GM12875 (cell line): ENCODE measurements around the gene DYNLRB2.

ENCODE experiments used
- H3K4me3 ChIP-seq: one replicate; pipeline ENCODE4 v1.5.1; 2011; ENCODE audit warnings: low read depth, low read length, control low read depth
- TF ChIP-seq, protein P1 (sequence below): IDR thresholded peaks from 2 replicates; pipeline ENCODE4 v1.5.1; 2011; ENCODE audit warnings: low read depth, mild to moderate bottlenecking, control low read depth, inconsistent platforms, low read length, moderate library complexity, borderline replicate concordance; ENCODE audit not compliant: insufficient read depth

Gene DYNLRB2

DNA sequence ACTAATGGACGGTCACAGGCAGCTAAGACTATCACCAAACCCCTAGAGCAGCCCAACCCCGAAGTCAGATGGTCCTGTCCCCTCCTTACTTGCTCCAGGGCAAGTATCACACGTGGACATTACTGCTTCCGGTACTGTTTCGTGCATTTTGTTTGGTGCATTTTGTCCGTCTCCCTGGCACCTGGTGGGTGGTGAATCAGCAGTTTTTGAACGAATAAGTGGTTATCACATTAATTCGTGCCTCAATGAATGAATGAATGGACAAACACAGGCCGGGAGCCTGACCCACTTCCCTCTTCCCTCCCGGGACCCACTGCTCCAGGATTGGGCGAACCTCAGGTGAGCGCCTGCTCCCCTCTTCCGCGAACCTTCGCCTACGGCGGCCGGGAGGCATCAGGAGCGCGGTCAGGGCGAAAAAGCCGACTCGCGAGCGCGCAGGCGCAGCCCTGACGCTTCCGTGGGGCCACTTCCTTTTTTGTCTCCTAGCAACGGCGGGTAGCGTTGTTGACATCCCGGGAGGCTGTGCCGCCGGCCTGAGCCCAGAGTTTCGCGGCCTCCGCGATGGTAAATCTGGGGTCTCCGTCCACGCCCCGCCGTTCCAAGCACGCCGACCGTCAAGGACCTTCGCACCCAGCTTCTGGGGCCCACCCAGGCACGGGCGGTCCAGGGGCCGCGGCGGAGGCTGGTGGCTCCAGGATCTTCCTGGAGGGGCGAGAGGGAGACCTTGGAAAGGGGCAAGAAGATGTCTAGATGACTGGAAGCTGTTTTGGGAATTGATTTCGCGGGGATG lies at the start of gene DYNLRB2:
Gene DYNLRB2 (plus strand): TSS at position 478 of the 790 bp plus-strand sequence. CDS start 84 bp downstream, at position 562.
- TF ChIP-seq, protein P1, sequence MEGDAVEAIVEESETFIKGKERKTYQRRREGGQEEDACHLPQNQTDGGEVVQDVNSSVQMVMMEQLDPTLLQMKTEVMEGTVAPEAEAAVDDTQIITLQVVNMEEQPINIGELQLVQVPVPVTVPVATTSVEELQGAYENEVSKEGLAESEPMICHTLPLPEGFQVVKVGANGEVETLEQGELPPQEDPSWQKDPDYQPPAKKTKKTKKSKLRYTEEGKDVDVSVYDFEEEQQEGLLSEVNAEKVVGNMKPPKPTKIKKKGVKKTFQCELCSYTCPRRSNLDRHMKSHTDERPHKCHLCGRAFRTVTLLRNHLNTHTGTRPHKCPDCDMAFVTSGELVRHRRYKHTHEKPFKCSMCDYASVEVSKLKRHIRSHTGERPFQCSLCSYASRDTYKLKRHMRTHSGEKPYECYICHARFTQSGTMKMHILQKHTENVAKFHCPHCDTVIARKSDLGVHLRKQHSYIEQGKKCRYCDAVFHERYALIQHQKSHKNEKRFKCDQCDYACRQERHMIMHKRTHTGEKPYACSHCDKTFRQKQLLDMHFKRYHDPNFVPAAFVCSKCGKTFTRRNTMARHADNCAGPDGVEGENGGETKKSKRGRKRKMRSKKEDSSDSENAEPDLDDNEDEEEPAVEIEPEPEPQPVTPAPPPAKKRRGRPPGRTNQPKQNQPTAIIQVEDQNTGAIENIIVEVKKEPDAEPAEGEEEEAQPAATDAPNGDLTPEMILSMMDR, result no peak
- H3K4me3 ChIP-seq, result peak within 1 kb of the TSS; percentile 52

DNA sequence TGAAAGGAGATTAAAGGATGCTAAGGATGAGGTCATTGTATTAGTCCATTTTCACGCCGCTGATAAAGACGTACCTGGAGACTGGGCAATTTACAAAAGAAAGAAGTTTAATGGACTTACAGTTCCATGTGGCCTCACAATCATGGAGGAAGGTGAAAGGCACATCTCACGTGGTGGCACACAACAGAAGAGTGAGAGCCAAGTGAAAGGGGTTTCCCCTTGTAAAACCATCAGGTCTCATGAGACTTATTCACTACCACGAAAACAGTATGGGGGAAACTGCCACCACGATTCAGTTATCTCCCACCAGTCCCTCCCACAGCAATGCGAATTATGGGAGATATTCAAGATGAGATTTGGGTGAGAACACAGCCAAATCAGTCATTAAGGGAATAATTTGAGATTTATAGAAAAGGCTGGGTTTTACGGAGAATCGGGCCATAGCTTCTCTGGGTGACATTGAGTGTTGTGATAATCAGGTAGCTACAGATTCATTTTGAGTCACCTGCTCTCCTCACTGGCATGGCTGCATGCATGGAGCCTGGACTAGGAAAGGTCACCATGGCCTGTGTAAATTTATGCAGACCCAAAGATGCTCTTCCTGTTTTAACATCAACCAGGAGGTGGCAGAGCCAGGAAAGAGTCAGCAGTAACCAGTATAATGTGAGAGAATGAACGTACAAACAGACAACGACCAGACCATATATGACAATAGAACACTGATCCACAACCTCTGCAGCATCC lies 40.5 kb upstream of the DYNLRB2 start:
- TF ChIP-seq, protein P1, result no peak
- no peak overlapping the region for H3K4me3 ChIP-seq

DNA sequence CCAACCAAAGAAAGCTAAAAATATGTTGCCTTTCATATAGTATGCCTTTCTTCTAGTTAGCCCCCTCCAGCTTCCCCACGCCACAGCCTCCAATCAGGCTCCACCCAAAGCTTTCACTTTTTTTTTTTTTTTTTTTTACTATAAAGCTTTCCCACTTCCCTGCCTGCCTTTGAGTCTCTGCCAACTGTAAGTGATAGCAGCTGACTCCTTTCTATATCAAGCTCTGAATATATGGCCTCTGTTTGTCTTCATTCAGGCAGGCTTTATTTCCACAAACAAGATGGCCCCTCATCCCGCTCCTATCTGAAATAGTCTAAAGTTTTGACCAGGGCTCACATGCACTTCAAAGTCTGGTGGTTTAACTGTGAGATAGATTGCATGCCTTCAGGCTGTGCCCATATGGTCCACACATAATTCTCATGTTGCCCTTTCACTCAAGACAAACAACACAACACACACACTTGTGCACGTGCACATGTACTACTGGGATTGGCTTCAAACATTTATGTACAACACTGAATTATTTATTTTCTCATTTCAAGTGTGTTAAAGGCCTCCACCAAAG lies 39.8 kb upstream of the DYNLRB2 start:
- TF ChIP-seq, protein P1, result no peak
- no peak overlapping the region for H3K4me3 ChIP-seq

DNA sequence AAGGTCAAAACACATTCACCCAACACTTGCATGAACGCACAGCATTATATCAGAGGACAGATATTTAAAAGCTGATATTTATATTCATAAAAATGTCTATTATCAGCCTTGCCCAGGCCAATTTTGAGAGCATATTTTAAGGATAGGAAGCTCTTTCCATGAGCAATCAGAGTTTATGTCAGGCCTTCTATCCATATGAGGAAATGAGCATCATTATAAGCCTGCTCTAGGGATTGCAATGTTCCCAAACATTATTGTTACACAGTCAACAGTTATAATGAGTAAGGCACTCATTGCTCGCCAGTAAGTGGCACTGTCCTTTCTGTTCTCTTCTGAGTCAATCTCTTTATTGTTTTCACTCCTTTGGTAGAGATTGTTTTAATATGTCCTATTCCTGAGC lies 37.7 kb upstream of the DYNLRB2 start:
- TF ChIP-seq, protein P1, result no peak
- no peak overlapping the region for H3K4me3 ChIP-seq

DNA sequence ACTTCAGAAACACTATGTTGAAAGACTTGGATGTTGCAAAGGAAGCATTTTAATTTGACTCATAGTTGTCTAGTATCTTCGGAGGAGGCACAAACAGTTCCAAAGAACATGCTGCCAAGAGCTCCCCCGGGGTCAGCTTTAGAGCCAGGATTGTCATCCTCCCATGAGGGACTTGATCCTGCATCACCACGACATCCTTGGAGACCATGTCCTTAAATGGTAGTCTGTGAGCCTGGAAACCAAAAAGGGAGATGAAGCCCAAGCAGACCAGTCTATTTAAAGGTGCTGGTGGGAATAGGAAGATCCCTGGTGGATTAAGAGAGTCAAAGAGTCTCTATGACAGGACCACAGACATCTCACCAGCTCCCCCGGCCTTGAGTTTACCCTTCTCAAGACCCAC lies 33.3 kb upstream of the DYNLRB2 start:
- TF ChIP-seq, protein P1, result no peak
- H3K4me3 ChIP-seq, result no peak overlapping the region

DNA sequence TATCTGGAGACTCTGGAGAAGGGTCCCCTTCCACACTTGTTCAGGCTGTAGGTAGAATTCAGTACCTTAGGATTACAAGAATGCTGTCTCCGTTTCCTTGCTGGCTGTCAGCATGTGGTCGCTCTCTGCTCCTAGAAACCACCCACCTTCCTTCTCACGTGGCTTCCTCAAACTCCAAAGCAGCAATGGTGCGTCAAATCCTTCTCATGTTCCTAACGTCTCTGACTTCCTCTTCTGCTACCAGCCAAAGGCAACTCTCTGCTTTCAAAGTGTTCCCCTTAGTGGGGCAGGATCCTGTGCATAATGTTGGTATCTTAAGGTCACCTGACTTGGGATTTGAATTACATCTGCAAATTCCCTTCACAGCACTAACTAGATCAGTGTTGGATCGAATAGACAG lies 30.9 kb upstream of the DYNLRB2 start:
- TF ChIP-seq, protein P1, result no peak
- H3K4me3 ChIP-seq, result no peak overlapping the region
